Measurements from ENCODE around the gene SARS1. TPM values are rescaled to one million over a fixed set of nuclear protein-coding genes. Genes with fewer than 3 reads are reported as not detected.
A peak's percentile ranks its signal among the peaks of the same experiment; 100 is the strongest.

SARS1 gene
- total RNA-seq, 1 donor from 2014 or later: 118 TPM

- Histone ChIP-seq H3K9me3 (ENCODE audit: low read depth) (no peaks in the 10 kb centered on the region), H3K27ac (no peak overlapping the region), H2AFZ (replicated peaks) (no peak overlapping the region), H3K4me1 (peaks cover 42% of the 10 kb centered on the region), H3F3A (ENCODE audit: low read depth) (peaks cover 68% of the 10 kb centered on the region), H3K36me3 (peaks cover 4% of the 10 kb centered on the region), H3K79me2 (ENCODE audit: low read depth) (peaks cover 18% of the 10 kb centered on the region), H3K9ac (no peak overlapping the region), H4K20me1 (ENCODE audit: low read depth) (peaks cover 4% of the 10 kb centered on the region), H3K4me2 (peak overlapping the region; percentile 76), H3K4me3 (no peak overlapping the region), H3K27me3 (no peaks in the 10 kb centered on the region)
- no peaks in the 10 kb centered on the region for H3K9me3 Mint-ChIP-seq
- H3K4me1 Mint-ChIP-seq: peaks cover 42% of the 10 kb centered on the region
- peaks cover 5% of the 10 kb centered on the region for H3K27me3 Mint-ChIP-seq (ENCODE audit: insufficient read depth, low read depth)
- peaks cover 34% of the 10 kb centered on the region for H3K36me3 Mint-ChIP-seq
- no peak for TF ChIP-seq EZH2 (IDR thresholded peaks at IDR 0.05)
- no peak for TF ChIP-seq CTCF (IDR thresholded peaks at IDR 0.05)
- no peak for TF ChIP-seq EZH2phosphoT487 (IDR thresholded peaks at IDR 0.05)
- no peak for DNase-seq (ENCODE audit: low spot score)
- H3K27ac Mint-ChIP-seq: peak overlapping the region; percentile 92
- peak overlapping the region; percentile 30 for H3K4me3 Mint-ChIP-seq
These were observed 17.3 kb downstream of the SARS1 start for GRCh38 chr1:109231066-109231465.

GRCh38 chr1:109235137-109235536 lies 21.4 kb downstream of the SARS1 start:
- Mint-ChIP-seq H3K4me3 (no peak overlapping the region), H3K27ac (no peak overlapping the region), H3K9me3 (no peaks in the 10 kb centered on the region), H3K4me1 (peaks cover 20% of the 10 kb centered on the region), H3K27me3 (ENCODE audit: insufficient read depth, low read depth) (peaks cover 5% of the 10 kb centered on the region), H3K36me3 (peaks cover 53% of the 10 kb centered on the region)
- no peak overlapping the region for H2AFZ ChIP-seq (replicated peaks)
- H3K4me1 ChIP-seq: peaks cover 52% of the 10 kb centered on the region
- no peaks in the 10 kb centered on the region for H3K27me3 ChIP-seq
- H3K36me3 ChIP-seq: peaks cover 7% of the 10 kb centered on the region
- TF ChIP-seq EZH2phosphoT487 (IDR thresholded peaks at IDR 0.05): no peak
- TF ChIP-seq EZH2 (IDR thresholded peaks at IDR 0.05): no peak
- no peak for TF ChIP-seq CTCF (IDR thresholded peaks at IDR 0.05)
- no peak overlapping the region for H3K4me2 ChIP-seq
- no peak overlapping the region for H3K27ac ChIP-seq
- peaks cover 5% of the 10 kb centered on the region for H3K79me2 ChIP-seq (ENCODE audit: low read depth)
- H3K9me3 ChIP-seq (ENCODE audit: low read depth): no peaks in the 10 kb centered on the region
- H4K20me1 ChIP-seq (ENCODE audit: low read depth): peaks cover 4% of the 10 kb centered on the region
- no peak overlapping the region for H3K9ac ChIP-seq
- H3K4me3 ChIP-seq: no peak overlapping the region
- no peak for DNase-seq (ENCODE audit: low spot score)
- peaks cover 71% of the 10 kb centered on the region for H3F3A ChIP-seq (ENCODE audit: low read depth)

GRCh38 chr1:109237512-109237911 lies 23.8 kb downstream of the SARS1 start:
- Histone ChIP-seq H3K27ac (peak overlapping the region; percentile 64), H3K27me3 (no peaks in the 10 kb centered on the region), H2AFZ (replicated peaks) (no peak overlapping the region), H3K4me2 (peak overlapping the region; percentile 20), H4K20me1 (ENCODE audit: low read depth) (no peaks in the 10 kb centered on the region), H3K9ac (no peak overlapping the region), H3K36me3 (peaks cover 7% of the 10 kb centered on the region), H3K79me2 (ENCODE audit: low read depth) (no peaks in the 10 kb centered on the region), H3K4me1 (peaks cover 56% of the 10 kb centered on the region), H3F3A (ENCODE audit: low read depth) (peaks cover 74% of the 10 kb centered on the region), H3K9me3 (ENCODE audit: low read depth) (no peaks in the 10 kb centered on the region), H3K4me3 (no peak overlapping the region)
- TF ChIP-seq EZH2 (IDR thresholded peaks at IDR 0.05) (no peak), CTCF (IDR thresholded peaks at IDR 0.05) (no peak), EZH2phosphoT487 (IDR thresholded peaks at IDR 0.05) (no peak)
- no peaks in the 10 kb centered on the region for H3K9me3 Mint-ChIP-seq
- H3K27me3 Mint-ChIP-seq (ENCODE audit: insufficient read depth, low read depth): peaks cover 9% of the 10 kb centered on the region
- H3K36me3 Mint-ChIP-seq: peaks cover 39% of the 10 kb centered on the region
- no peak overlapping the region for H3K27ac Mint-ChIP-seq
- no peak overlapping the region for H3K4me3 Mint-ChIP-seq
- H3K4me1 Mint-ChIP-seq: peaks cover 22% of the 10 kb centered on the region
- DNase-seq (ENCODE audit: low spot score): peak; percentile 43

Measured in neural progenitor cell (in vitro differentiated cells).